Kidney (tissue), 14 donors: ENCODE measurements around the gene ITGA2B. TPM values are rescaled to one million over a fixed set of nuclear protein-coding genes. Genes with fewer than 3 reads are reported as not detected.

ENCODE experiments used
- DNase-seq, 5 donors: peaks; one replicate each; pipeline ENCODE4 v3.0.0-alpha.2; 2013 to 2020
- FAIRE-seq: peaks from 2 replicates; lab custom pipeline; 2012; peaks lifted over from hg19 to GRCh38; lab: Jason Lieb, UNC
- H3K27ac ChIP-seq, 2 donors: one replicate each; pipeline ENCODE4 v1.7.0; 2013; ENCODE audit warnings: low read depth in 2 of 2, low read length in 2 of 2, inconsistent platforms in 1 of 2
- H3K27me3 ChIP-seq: one replicate; pipeline ENCODE4 v1.7.1; 2013; ENCODE audit warnings: low read length, inconsistent platforms; ENCODE audit not compliant: control insufficient read depth, insufficient read depth
- H3K36me3 ChIP-seq, 3 donors: one replicate each; pipeline versions ENCODE4 v1.7.0 to v1.7.1; 2013; ENCODE audit warnings: low read length in 3 of 3, control low read depth in 1 of 3, inconsistent platforms in 1 of 3; ENCODE audit not compliant: insufficient read depth in 3 of 3, control insufficient read depth in 2 of 3
- H3K4me1 ChIP-seq, 3 donors: one replicate each; pipeline versions ENCODE4 v1.7.0 to v1.7.1; 2013; ENCODE audit warnings: low read length in 3 of 3, inconsistent platforms in 1 of 3, low read depth in 1 of 3; ENCODE audit not compliant: control insufficient read depth in 2 of 3, insufficient read depth in 2 of 3
- H3K4me3 ChIP-seq, 3 donors: one replicate each; pipeline versions ENCODE4 v1.7.0 to v1.8.1; 2013; ENCODE audit warnings: low read length in 3 of 3, control low read depth in 1 of 3, inconsistent platforms in 1 of 3
- H3K9ac ChIP-seq, 3 donors: one replicate each; pipeline versions ENCODE4 v1.7.0 to v1.7.1; 2013; ENCODE audit warnings: low read length in 3 of 3, control low read depth in 1 of 3, inconsistent platforms in 1 of 3
- H3K9me3 ChIP-seq, 3 donors: one replicate each; pipeline versions ENCODE4 v1.7.0 to v1.7.1; 2013; ENCODE audit warnings: low read length in 3 of 3, control low read depth in 1 of 3, inconsistent platforms in 1 of 3; ENCODE audit not compliant: control insufficient read depth in 2 of 3, insufficient read depth in 1 of 3
- intact Hi-C: fragments of 100-400 bp; cut with DNase I; formaldehyde crosslinking; loops from one replicate; pipeline ENCODE4 v1.11.1; 2022
- polyA plus RNA-seq: library from polyadenylated mRNA; stranded (reverse); fragments of 350-450 nt; fragmentation: Illumina TruSeq; extraction: RNeasy Lipid Tissue Mini Kit (QIAGEN cat#74804); gene quantifications from one replicate; pipeline ENCODE4 v1.2.3, GENCODE V29; 2014; ENCODE audit warnings: low read depth, low replicate concordance; ENCODE audit not compliant: insufficient read depth
- total RNA-seq: library from RNA; stranded (reverse); fragmentation: NEBNext Ultra II Directional; extraction: Animal tissue kit (Norgen Biotek cat#: 25700); gene quantifications from one replicate; pipeline ENCODE4 v1.2.1, GENCODE V29; 2021
- TF ChIP-seq, protein P1 (sequence below): IDR thresholded peaks from 3 replicates; pipeline ENCODE4 v1.5.1; 2012; ENCODE audit warnings: mild to moderate bottlenecking, moderate library complexity, borderline replicate concordance; ENCODE audit not compliant: insufficient read depth; ENCODE audit errors: extremely low read depth
- donor health status: control.
- donor health status: control.
- donor health status: control.
- donor health status: control.
- donor health status: control.
- donor health status: DM: yes; HTN: yes; CAD: no.
- donor health status: Normal renal cell carcinoma (clear cell type).

ITGA2B gene
- total and polyA plus RNA-seq, 2 donors from 2014 or later: 0.67 to 1.7 TPM

DNA sequence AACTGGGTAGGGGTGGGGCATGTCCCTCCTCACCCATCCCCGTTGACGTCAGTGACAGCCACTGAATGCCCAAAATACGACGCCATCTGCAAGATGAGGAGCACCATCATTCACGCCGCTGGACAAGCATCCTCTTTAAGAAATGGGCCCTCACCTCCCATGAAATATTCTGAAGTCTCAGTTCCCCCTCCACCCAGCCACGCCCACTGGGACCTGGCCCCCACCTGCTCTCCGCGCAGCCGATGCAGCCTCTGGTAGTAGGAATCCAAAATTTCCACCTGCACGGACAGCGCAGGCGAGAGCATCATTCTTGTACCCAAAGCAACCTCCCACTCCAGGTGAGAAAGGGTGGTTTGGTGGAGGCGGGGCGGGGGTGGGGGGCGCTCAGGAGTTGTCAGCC lies 5.6 kb downstream of the ITGA2B start:
- Histone ChIP-seq H3K27me3 (no peaks in the 10 kb centered on the region), H3K27ac (no peak overlapping the region), H3K4me1 (peaks cover 0 to 11% (median 0%) of the 10 kb centered on the region in 3 donors), H3K9ac (no peak overlapping the region), H3K4me3 (no peak overlapping the region), H3K36me3 (no peaks in the 10 kb centered on the region), H3K9me3 (no peaks in the 10 kb centered on the region)
- intact Hi-C loops: no loop called here
- no peak for FAIRE-seq
- peak in 1 of 5 donors; percentile 51 for DNase-seq
- TF ChIP-seq, protein P1, sequence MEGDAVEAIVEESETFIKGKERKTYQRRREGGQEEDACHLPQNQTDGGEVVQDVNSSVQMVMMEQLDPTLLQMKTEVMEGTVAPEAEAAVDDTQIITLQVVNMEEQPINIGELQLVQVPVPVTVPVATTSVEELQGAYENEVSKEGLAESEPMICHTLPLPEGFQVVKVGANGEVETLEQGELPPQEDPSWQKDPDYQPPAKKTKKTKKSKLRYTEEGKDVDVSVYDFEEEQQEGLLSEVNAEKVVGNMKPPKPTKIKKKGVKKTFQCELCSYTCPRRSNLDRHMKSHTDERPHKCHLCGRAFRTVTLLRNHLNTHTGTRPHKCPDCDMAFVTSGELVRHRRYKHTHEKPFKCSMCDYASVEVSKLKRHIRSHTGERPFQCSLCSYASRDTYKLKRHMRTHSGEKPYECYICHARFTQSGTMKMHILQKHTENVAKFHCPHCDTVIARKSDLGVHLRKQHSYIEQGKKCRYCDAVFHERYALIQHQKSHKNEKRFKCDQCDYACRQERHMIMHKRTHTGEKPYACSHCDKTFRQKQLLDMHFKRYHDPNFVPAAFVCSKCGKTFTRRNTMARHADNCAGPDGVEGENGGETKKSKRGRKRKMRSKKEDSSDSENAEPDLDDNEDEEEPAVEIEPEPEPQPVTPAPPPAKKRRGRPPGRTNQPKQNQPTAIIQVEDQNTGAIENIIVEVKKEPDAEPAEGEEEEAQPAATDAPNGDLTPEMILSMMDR: no peak

DNA sequence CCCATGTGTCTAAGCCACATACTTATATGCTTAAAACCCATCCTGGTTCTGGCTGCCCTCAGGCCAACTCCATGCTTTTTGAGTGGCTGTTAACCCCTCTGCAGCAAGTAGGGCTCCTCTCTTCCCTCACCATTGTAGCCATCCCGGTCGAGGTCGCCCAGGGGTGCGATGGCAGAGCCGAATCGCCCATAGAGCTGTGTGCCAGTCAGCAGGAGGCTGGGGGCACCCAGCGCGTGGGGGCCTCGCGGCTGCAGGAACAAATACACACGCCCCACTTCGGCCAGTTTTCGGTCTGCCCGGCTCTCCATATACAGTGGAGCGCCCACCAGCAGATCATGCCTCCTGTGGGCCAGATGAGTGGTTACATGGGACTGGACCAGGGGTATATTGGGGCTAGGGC lies 6.1 kb downstream of the ITGA2B start:
- Histone ChIP-seq H3K27ac (no peak overlapping the region), H3K9ac (no peak overlapping the region), H3K4me3 (no peak overlapping the region), H3K36me3 (no peaks in the 10 kb centered on the region), H3K9me3 (no peaks in the 10 kb centered on the region), H3K4me1 (peaks cover 0 to 11% (median 0%) of the 10 kb centered on the region in 3 donors), H3K27me3 (no peaks in the 10 kb centered on the region)
- peak in 1 of 5 donors; percentile 67 for DNase-seq
- intact Hi-C loops: no loop called here
- TF ChIP-seq, protein P1: no peak
- FAIRE-seq: no peak

DNA sequence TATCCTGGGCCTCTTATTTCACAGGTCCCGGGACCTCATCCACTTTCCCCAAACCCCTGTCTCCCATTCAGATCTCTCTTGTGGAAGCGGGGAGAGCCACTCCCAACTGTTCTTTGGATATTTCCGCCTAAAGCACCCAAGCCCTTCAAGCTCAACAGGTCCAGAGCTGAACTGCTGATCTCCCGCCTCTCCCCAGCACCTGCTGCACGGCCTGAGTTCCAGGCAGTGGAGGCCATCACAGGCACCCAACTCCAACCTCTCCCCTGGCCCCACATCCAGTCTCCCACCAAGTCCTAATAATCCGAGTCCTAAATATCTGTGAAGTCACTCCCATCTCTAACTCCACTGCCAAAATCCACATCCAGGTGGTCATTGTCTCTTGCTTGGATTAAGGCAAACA lies 6.5 kb downstream of the ITGA2B start:
- peak in 1 of 5 donors; percentile 51 for DNase-seq
- Histone ChIP-seq H3K4me1 (peaks cover 0 to 11% (median 0%) of the 10 kb centered on the region in 3 donors), H3K27ac (no peak overlapping the region), H3K4me3 (no peak overlapping the region), H3K9ac (no peak overlapping the region), H3K36me3 (no peaks in the 10 kb centered on the region), H3K9me3 (no peaks in the 10 kb centered on the region), H3K27me3 (no peaks in the 10 kb centered on the region)
- intact Hi-C loops: no loop called here
- FAIRE-seq: no peak
- TF ChIP-seq, protein P1: no peak

DNA sequence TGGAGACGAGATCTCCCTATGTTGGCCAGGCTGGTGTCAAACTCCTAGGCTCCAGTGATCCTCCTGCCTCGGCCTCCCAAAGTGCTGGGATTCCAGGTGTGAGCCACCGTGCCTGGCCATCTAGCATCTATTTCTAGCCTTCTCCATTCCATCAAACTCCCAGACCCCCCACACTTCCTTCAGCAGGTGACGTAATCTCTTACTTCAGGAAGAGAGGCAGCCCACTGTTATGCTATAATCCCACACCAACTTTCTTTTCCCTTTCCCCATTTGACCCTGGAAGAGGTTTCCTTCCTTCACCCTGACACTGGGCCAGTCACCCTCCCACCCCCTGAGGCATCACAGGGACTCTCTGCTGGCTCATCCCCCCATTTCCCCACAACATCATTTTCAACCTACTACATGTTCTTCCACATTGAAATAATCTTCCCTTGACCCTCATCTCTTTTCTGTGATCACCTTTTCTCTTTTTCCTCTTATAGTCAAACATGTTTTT lies 7.6 kb downstream of the ITGA2B start:
- Histone ChIP-seq H3K27ac (no peak overlapping the region), H3K9me3 (no peaks in the 10 kb centered on the region), H3K4me1 (peaks cover 0 to 11% (median 0%) of the 10 kb centered on the region in 3 donors), H3K4me3 (no peak overlapping the region), H3K9ac (no peak overlapping the region), H3K27me3 (no peaks in the 10 kb centered on the region), H3K36me3 (no peaks in the 10 kb centered on the region)
- DNase-seq (peak in 1 of 5 donors; percentile 12), FAIRE-seq (no peak)
- TF ChIP-seq, protein P1: no peak
- intact Hi-C loops: no loop called here
